HepG2 (cell line): ENCODE measurements around the gene ADGRV1.

Experiments
- HNRNPH1 ChIP-seq: fragments of 200-400 bp; formaldehyde crosslinking; optimal IDR thresholded peaks from 2 replicates; pipeline ENCODE3; 2017; ENCODE audit warnings: mild to moderate bottlenecking, low read depth, low read length
- RAD21 ChIP-seq: fragments of 450-650 bp; formaldehyde crosslinking; IDR thresholded peaks from 2 replicates; pipeline ENCODE4 v1.5.0; 2020; ENCODE audit warnings: mild to moderate bottlenecking
- ZNF138 ChIP-seq: sonication (generic); formaldehyde crosslinking; IDR thresholded peaks from 2 replicates; pipeline ENCODE4 v1.5.0; 2020; ENCODE audit warnings: mild to moderate bottlenecking, low read depth, missing genetic modification reagents
- TF ChIP-seq, protein P1 (sequence below): sonication (generic); formaldehyde crosslinking; IDR thresholded peaks from 2 replicates; pipeline ENCODE4 v1.5.0; 2020; ENCODE audit warnings: mild to moderate bottlenecking, missing genetic modification reagents, moderate library complexity

DNA sequence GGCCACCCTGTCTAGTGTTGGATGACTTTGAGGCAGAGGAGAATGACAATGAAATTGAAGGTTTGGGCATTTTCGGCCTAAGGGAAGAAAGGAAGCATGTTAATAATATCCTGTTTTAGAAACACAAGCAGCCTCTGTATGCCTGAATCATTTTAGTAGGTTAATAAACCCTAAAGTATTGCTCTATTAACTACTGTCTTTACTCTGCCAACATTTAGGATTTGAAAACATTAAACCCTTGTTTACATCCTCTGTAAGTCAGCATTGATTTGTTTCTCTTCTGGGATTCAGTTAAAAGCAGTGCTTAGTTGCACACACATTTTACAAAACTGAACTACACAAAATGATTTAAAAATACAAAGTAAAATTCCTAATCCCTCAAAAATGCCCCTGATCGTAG lies 465.6 kb downstream of the ADGRV1 start:
- TF ChIP-seq RAD21 (CRISPR knock-in tag): no peak
- TF ChIP-seq, protein P1, sequence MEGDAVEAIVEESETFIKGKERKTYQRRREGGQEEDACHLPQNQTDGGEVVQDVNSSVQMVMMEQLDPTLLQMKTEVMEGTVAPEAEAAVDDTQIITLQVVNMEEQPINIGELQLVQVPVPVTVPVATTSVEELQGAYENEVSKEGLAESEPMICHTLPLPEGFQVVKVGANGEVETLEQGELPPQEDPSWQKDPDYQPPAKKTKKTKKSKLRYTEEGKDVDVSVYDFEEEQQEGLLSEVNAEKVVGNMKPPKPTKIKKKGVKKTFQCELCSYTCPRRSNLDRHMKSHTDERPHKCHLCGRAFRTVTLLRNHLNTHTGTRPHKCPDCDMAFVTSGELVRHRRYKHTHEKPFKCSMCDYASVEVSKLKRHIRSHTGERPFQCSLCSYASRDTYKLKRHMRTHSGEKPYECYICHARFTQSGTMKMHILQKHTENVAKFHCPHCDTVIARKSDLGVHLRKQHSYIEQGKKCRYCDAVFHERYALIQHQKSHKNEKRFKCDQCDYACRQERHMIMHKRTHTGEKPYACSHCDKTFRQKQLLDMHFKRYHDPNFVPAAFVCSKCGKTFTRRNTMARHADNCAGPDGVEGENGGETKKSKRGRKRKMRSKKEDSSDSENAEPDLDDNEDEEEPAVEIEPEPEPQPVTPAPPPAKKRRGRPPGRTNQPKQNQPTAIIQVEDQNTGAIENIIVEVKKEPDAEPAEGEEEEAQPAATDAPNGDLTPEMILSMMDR (CRISPR knock-in tag): no peak
- no peak for TF ChIP-seq ZNF138 (CRISPR knock-in tag)
- no peak for TF ChIP-seq HNRNPH1
